HEK293 (cell line): ENCODE measurements around the gene CBX3.

ENCODE experiments used
- BCL11B ChIP-seq: fragments of 450-650 bp; formaldehyde crosslinking; IDR thresholded peaks from 2 replicates; pipeline ENCODE4 v1.5.1; 2016; ENCODE audit warnings: low read depth, missing biosample characterization, missing genetic modification characterization
- CTCF ChIP-seq: fragments of 450-650 bp; formaldehyde crosslinking; IDR thresholded peaks from 2 replicates; pipeline ENCODE4 v1.5.1; 2016; ENCODE audit warnings: missing biosample characterization, missing genetic modification characterization
- KLF10 ChIP-seq: fragments of 450-650 bp; IDR thresholded peaks from 2 replicates; pipeline ENCODE4 v1.5.1; 2018; ENCODE audit warnings: missing biosample characterization, mild to moderate bottlenecking, missing genetic modification characterization
- KLF16 ChIP-seq: fragments of 450-650 bp; formaldehyde crosslinking; IDR thresholded peaks from 2 replicates; pipeline ENCODE4 v1.5.1; 2017; ENCODE audit warnings: missing biosample characterization, missing genetic modification characterization
- ZNF146 ChIP-seq: fragments of 450-650 bp; formaldehyde crosslinking; IDR thresholded peaks from 2 replicates; pipeline ENCODE4 v1.5.1; 2016; ENCODE audit warnings: missing biosample characterization, missing genetic modification characterization
- ZNF223 ChIP-seq: fragments of 450-650 bp; formaldehyde crosslinking; IDR thresholded peaks from 2 replicates; pipeline ENCODE4 v1.5.1; 2016; ENCODE audit warnings: missing biosample characterization, missing genetic modification characterization
- ZNF324 ChIP-seq: fragments of 450-650 bp; formaldehyde crosslinking; IDR thresholded peaks from 2 replicates; pipeline ENCODE4 v1.5.1; 2016; ENCODE audit warnings: missing biosample characterization, missing genetic modification characterization
- ZNF580 ChIP-seq: fragments of 450-650 bp; formaldehyde crosslinking; IDR thresholded peaks from 2 replicates; pipeline ENCODE4 v1.5.1; 2016; ENCODE audit warnings: missing biosample characterization, missing genetic modification characterization
- ZNF768 ChIP-seq: fragments of 450-650 bp; formaldehyde crosslinking; IDR thresholded peaks from 2 replicates; pipeline ENCODE4 v1.5.1; 2018; ENCODE audit warnings: missing biosample characterization, mild to moderate bottlenecking, missing genetic modification characterization
- TF ChIP-seq, protein P1 (sequence below): fragments of 450-650 bp; formaldehyde crosslinking; IDR thresholded peaks from 2 replicates; pipeline ENCODE4 v1.5.1; 2016; ENCODE audit warnings: missing biosample characterization, missing genetic modification characterization

DNA sequence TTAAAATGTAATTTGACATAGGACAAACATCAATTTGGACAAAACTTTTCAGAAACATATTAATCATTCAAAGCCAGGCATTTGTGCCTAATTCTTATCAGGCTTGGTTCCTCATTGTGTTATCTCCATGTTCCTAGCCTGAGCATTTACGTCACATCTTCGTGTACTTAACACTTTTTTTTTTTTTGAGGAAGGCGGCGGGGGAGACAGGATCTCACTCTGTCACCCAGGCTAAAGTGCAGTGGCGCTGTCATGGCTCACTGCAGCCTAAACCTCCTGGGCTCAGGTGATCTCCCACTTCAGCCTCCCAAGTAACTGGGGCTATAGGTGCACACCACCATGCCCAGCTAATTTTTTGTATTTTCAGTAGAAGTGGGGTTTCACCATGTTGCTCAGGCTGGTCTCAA lies 20.8 kb upstream of the CBX3 start:
- TF ChIP-seq BCL11B, result no peak
- TF ChIP-seq CTCF (tag by site-specific recombination), result no peak
- no peak for TF ChIP-seq ZNF146
- no peak for TF ChIP-seq ZNF768 (tag by site-specific recombination)
- TF ChIP-seq, protein P1, sequence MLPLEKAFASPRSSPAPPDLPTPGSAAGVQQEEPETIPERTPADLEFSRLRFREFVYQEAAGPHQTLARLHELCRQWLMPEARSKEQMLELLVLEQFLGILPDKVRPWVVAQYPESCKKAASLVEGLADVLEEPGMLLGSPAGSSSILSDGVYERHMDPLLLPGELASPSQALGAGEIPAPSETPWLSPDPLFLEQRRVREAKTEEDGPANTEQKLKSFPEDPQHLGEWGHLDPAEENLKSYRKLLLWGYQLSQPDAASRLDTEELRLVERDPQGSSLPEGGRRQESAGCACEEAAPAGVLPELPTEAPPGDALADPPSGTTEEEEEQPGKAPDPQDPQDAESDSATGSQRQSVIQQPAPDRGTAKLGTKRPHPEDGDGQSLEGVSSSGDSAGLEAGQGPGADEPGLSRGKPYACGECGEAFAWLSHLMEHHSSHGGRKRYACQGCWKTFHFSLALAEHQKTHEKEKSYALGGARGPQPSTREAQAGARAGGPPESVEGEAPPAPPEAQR (tag by site-specific recombination), result no peak
- TF ChIP-seq KLF16, result no peak
- no peak for TF ChIP-seq ZNF580
- no peak for TF ChIP-seq ZNF324 (tag by site-specific recombination)
- TF ChIP-seq KLF10 (tag by site-specific recombination), result no peak
- TF ChIP-seq ZNF223, result no peak
